ENCODE measurements around the gene SETBP1.

Gene SETBP1

DNA sequence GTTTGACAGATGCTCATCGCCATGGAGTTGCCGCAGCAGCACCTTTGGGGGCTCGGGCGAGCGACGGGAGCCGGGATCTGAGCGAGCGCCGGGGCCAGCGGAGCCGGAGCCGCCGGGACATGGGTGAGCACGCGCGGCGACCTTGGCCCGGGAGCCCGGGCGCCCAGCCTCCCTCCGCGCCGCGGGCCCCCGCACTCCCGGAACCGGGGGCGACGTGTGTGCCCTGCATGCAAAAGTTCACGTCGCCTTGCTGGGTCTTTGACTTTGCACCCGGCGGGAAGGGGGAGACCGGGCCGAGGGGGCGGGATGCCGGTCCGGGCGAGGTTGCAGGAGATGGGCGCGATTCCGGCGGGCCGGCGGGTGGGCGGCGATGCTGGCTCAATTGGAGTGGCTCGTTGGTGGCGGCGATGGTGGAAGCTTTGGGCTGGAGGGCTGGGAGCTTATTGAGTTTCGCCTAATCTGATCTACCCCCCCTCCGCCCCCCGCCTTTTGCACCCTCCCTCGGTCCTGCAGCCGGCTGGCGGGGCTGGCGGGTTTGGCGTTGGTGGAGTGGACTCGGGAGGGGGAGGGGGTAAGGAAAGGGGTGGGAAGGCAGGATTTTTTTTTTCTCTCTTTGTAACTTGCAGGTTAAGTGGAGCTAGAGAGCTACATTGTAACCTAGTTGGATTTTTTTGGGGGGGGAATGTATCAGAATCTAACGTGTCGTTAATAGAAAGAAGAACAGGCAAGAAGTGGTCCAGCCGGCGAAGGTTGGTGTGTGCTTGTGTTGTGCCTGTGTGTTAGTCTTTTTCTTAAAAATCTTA is at the start of gene SETBP1:
SETBP1 (plus strand) TSS at position 616 of the 803 bp plus-strand sequence. CDS start 20,459 bp downstream, outside the sequence.
- Histone ChIP-seq H3K4me1 (ENCODE audit: control insufficient read depth, insufficient read depth, low read length) (peaks cover 34% of the 10 kb centered on the region), H3K9me3 (ENCODE audit: control insufficient read depth, insufficient read depth, low read length) (no peaks in the 10 kb centered on the region), H3K9ac (ENCODE audit: low read depth, low read length) (no peak within 1 kb of the TSS), H3K27me3 (ENCODE audit: control insufficient read depth, insufficient read depth, low read length) (peaks cover 25% of the 10 kb centered on the region), H3K36me3 (ENCODE audit: control insufficient read depth, insufficient read depth, low read length) (no peaks in the 10 kb centered on the region), H3K27ac (ENCODE audit: low read depth, low read length) (peak within 1 kb of the TSS; percentile 59), H3K4me3 (ENCODE audit: low read depth, low read length) (peak within 1 kb of the TSS; percentile 78)

DNA sequence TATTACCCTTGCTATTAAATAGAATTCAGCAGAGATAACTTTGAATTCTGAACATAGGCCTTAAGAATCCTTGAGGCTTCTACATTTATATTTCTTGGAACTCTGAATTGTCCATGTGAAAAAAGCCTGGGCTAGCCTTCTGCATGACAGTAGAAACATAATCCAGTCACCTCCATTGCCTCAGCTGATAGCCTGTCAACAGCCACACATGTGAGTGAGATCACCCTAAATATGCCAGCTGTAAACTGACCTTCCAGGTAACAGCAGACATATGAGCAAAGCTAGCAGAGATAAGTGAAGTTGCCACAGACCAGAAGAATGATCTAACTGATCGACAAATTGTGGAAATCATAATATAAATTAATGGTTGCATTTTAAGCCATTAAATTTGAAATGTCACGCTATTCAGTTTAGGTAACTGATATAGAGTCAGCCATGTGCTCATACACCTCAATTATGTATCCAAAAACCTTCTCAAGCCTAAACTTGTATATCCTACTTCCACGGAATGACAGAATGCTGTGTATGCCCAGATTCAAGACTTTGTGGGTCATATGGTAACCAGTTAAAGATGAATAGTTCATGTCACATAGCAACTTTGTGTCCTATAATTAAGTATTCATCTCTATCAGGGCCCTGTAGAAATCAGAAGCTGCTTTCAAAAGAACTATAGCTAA is 48.1 kb upstream of the SETBP1 start:
- no peak overlapping the region for H3K4me3 ChIP-seq (ENCODE audit: low read depth, low read length)
- no peak overlapping the region for H3K27ac ChIP-seq (ENCODE audit: low read depth, low read length)
- H3K9me3 ChIP-seq (ENCODE audit: control insufficient read depth, insufficient read depth, low read length) = no peaks in the 10 kb centered on the region
- no peaks in the 10 kb centered on the region for H3K4me1 ChIP-seq (ENCODE audit: control insufficient read depth, insufficient read depth, low read length)
- no peaks in the 10 kb centered on the region for H3K36me3 ChIP-seq (ENCODE audit: control insufficient read depth, insufficient read depth, low read length)
- no peaks in the 10 kb centered on the region for H3K27me3 ChIP-seq (ENCODE audit: control insufficient read depth, insufficient read depth, low read length)
- no peak overlapping the region for H3K9ac ChIP-seq (ENCODE audit: low read depth, low read length)

DNA sequence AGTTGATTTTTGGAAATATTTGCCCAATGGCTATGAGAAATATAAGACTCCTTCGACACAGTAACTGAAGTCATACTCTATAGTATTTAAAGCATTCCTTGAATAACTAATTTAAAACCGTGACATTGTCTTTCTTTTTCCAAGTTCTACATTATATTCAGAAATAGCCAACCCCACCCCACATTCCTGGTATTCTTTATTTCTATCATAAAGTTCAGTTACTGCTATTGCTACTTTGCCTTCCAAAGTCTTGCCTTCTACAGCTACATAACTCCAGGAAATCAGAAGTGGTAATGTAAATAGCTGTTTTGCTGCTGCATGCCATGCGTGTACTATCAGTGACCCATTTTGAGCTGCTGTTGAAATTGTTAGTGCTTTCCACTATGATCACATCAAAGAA is 45.1 kb upstream of the SETBP1 start:
- H3K9me3 ChIP-seq (ENCODE audit: control insufficient read depth, insufficient read depth, low read length) = no peaks in the 10 kb centered on the region
- no peak overlapping the region for H3K9ac ChIP-seq (ENCODE audit: low read depth, low read length)
- H3K4me1 ChIP-seq (ENCODE audit: control insufficient read depth, insufficient read depth, low read length) = no peaks in the 10 kb centered on the region
- H3K4me3 ChIP-seq (ENCODE audit: low read depth, low read length) = no peak overlapping the region
- no peaks in the 10 kb centered on the region for H3K27me3 ChIP-seq (ENCODE audit: control insufficient read depth, insufficient read depth, low read length)
- H3K27ac ChIP-seq (ENCODE audit: low read depth, low read length) = no peak overlapping the region
- H3K36me3 ChIP-seq (ENCODE audit: control insufficient read depth, insufficient read depth, low read length) = no peaks in the 10 kb centered on the region

DNA sequence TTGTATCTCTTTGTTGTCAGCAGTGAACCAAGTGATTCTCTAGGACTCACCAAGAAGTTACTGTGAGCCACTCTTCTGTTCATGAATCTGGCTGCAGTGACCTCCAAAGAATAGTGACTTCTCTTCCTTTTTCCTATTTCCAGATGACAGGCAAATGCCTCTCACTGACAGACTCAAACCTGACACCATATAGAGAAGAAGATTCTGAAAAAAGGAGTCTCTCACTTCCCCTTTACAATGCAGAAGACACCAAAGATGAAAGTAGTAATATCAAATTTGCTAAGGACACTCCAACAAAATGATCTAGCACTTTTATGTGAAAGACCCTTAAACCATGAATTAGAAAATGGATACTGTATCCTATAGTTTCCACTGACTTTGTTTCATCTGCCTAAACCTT is 44.4 kb upstream of the SETBP1 start:
- Histone ChIP-seq H3K27ac (ENCODE audit: low read depth, low read length) (no peak overlapping the region), H3K36me3 (ENCODE audit: control insufficient read depth, insufficient read depth, low read length) (no peaks in the 10 kb centered on the region), H3K9me3 (ENCODE audit: control insufficient read depth, insufficient read depth, low read length) (no peaks in the 10 kb centered on the region), H3K27me3 (ENCODE audit: control insufficient read depth, insufficient read depth, low read length) (no peaks in the 10 kb centered on the region), H3K9ac (ENCODE audit: low read depth, low read length) (no peak overlapping the region), H3K4me3 (ENCODE audit: low read depth, low read length) (no peak overlapping the region), H3K4me1 (ENCODE audit: control insufficient read depth, insufficient read depth, low read length) (no peaks in the 10 kb centered on the region)

DNA sequence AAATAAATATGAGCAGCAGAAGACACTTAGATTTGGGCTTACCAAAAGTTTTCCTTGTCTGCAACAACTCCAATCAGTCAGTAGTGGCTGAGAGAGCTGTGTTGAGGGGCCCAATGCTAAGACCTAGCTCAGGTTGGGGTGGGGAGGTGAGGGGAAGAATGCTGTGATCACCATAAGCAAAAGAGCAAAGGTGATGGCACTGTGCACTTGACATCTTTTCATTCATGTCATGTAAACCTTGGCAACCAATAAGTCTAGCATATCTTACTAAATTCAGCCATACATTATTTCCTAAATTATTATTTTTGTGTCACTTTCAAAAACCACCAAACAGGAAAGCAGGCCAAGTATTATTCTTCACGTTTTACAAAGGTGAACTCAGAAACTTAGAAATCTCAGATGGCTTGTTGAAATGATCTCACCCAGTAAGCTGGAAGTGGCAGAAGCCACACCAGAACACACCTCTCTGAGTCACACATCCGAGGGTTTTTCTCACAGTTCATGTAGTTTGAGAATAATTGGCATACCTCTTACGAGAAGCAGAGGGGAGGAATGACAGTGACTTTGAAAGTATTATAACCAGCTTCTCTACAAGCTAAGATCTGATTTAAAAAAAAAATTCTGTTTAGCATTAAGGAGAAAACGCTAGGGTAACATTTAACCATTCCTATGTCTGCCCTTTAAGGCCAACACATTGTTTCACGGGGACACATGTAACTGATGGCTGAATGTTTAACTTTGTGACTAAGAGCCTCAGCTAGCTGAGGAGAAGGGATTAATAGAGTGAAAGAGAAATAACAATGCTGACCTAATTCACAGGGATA is 43.3 kb upstream of the SETBP1 start:
- Histone ChIP-seq H3K4me3 (ENCODE audit: low read depth, low read length) (no peak overlapping the region), H3K9ac (ENCODE audit: low read depth, low read length) (no peak overlapping the region), H3K4me1 (ENCODE audit: control insufficient read depth, insufficient read depth, low read length) (no peaks in the 10 kb centered on the region), H3K9me3 (ENCODE audit: control insufficient read depth, insufficient read depth, low read length) (no peaks in the 10 kb centered on the region), H3K27ac (ENCODE audit: low read depth, low read length) (peak overlapping the region; percentile 44), H3K27me3 (ENCODE audit: control insufficient read depth, insufficient read depth, low read length) (no peaks in the 10 kb centered on the region), H3K36me3 (ENCODE audit: control insufficient read depth, insufficient read depth, low read length) (no peaks in the 10 kb centered on the region)

DNA sequence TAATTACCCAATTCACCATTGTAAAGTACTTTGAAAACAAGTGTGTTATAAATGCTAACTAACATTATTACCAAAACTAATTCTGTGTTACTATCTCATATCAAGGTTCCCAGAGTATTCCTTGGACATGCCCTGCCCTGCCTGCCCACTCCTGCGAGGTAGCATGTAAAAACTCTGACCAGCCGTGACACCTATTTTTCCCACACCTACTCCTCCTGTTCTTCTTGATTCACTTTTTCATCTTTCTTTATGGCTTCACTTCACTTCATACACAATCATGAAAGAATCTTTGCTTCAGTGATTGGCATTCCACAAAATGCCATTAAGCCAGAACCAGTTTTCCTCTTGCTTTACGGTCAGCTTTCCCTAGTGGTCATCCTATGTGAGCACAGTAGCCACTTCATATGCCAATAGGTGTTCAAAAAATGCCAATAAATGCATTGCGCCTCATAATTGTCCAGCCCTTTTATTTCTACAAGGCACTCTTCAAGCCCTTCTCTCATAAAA is 42.6 kb upstream of the SETBP1 start:
- no peaks in the 10 kb centered on the region for H3K4me1 ChIP-seq (ENCODE audit: control insufficient read depth, insufficient read depth, low read length)
- no peak overlapping the region for H3K4me3 ChIP-seq (ENCODE audit: low read depth, low read length)
- no peak overlapping the region for H3K27ac ChIP-seq (ENCODE audit: low read depth, low read length)
- H3K36me3 ChIP-seq (ENCODE audit: control insufficient read depth, insufficient read depth, low read length) = no peaks in the 10 kb centered on the region
- H3K27me3 ChIP-seq (ENCODE audit: control insufficient read depth, insufficient read depth, low read length) = no peaks in the 10 kb centered on the region
- H3K9ac ChIP-seq (ENCODE audit: low read depth, low read length) = no peak overlapping the region
- no peaks in the 10 kb centered on the region for H3K9me3 ChIP-seq (ENCODE audit: control insufficient read depth, insufficient read depth, low read length)

DNA sequence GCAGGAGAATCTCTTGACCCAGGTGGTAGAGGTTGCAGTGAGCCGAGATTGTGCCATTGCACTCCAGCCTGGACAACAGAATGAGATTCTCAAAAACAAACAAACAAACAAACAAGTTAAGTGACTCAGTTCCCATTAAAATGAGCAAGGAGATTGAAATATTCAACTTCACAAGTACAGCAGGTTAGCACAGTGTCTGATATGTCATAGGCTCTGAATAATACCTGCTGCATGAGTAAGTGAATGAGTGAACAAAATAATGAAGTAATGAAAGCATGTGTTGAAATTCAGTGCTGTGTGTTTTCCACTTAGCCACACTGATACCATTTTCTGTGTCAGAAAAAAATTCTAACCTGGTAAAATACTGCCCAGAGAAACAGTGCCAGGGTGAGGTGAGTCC is 41.9 kb upstream of the SETBP1 start:
- Histone ChIP-seq H3K36me3 (ENCODE audit: control insufficient read depth, insufficient read depth, low read length) (no peaks in the 10 kb centered on the region), H3K9ac (ENCODE audit: low read depth, low read length) (no peak overlapping the region), H3K27me3 (ENCODE audit: control insufficient read depth, insufficient read depth, low read length) (no peaks in the 10 kb centered on the region), H3K4me1 (ENCODE audit: control insufficient read depth, insufficient read depth, low read length) (no peaks in the 10 kb centered on the region), H3K27ac (ENCODE audit: low read depth, low read length) (no peak overlapping the region), H3K4me3 (ENCODE audit: low read depth, low read length) (no peak overlapping the region), H3K9me3 (ENCODE audit: control insufficient read depth, insufficient read depth, low read length) (no peaks in the 10 kb centered on the region)

DNA sequence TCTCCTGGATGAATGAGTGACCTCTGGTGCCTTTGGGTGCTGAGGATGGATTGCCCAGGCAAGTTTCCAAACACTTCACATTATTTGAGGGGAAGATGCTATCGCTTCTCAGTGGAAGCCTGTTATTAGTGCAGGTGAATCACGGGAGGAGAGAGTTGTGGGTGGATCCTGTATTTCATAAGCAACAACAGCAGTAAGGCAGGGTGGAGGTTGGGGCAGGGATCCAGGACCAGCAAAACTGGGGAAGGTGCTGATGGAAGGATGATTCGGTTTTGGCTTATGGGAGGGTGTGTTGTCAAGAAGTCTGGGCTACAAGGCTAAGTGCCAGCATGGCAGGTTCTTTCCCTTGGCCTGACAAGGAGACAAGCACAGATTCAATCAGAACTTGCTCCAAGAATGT is 37.7 kb upstream of the SETBP1 start:
- Histone ChIP-seq H3K4me3 (ENCODE audit: low read depth, low read length) (no peak overlapping the region), H3K4me1 (ENCODE audit: control insufficient read depth, insufficient read depth, low read length) (no peaks in the 10 kb centered on the region), H3K27ac (ENCODE audit: low read depth, low read length) (no peak overlapping the region), H3K27me3 (ENCODE audit: control insufficient read depth, insufficient read depth, low read length) (no peaks in the 10 kb centered on the region), H3K9ac (ENCODE audit: low read depth, low read length) (no peak overlapping the region), H3K9me3 (ENCODE audit: control insufficient read depth, insufficient read depth, low read length) (no peaks in the 10 kb centered on the region), H3K36me3 (ENCODE audit: control insufficient read depth, insufficient read depth, low read length) (no peaks in the 10 kb centered on the region)

DNA sequence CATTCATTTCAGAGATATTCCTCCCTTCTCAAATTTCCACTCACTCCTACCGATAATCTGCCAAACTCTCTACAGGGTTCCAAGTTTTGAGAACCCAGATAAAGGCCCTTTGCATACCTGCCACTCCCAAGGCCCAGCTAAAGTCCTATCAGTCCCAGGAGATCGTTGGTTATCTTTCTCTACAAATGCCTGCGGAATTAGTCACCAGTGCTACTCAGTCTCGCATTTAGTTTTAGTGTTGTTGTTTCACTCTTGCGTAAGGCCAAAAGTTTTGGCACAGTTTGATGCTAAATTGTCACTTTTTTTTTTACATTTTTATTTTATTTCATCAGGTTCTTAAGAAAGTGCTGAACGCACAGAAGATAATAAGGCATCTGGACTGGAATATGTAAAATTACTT is 29.2 kb upstream of the SETBP1 start:
- peaks cover 6% of the 10 kb centered on the region for H3K4me1 ChIP-seq (ENCODE audit: control insufficient read depth, insufficient read depth, low read length)
- H3K9me3 ChIP-seq (ENCODE audit: control insufficient read depth, insufficient read depth, low read length) = no peaks in the 10 kb centered on the region
- H3K9ac ChIP-seq (ENCODE audit: low read depth, low read length) = no peak overlapping the region
- no peaks in the 10 kb centered on the region for H3K36me3 ChIP-seq (ENCODE audit: control insufficient read depth, insufficient read depth, low read length)
- H3K4me3 ChIP-seq (ENCODE audit: low read depth, low read length) = no peak overlapping the region
- no peak overlapping the region for H3K27ac ChIP-seq (ENCODE audit: low read depth, low read length)
- H3K27me3 ChIP-seq (ENCODE audit: control insufficient read depth, insufficient read depth, low read length) = no peaks in the 10 kb centered on the region

DNA sequence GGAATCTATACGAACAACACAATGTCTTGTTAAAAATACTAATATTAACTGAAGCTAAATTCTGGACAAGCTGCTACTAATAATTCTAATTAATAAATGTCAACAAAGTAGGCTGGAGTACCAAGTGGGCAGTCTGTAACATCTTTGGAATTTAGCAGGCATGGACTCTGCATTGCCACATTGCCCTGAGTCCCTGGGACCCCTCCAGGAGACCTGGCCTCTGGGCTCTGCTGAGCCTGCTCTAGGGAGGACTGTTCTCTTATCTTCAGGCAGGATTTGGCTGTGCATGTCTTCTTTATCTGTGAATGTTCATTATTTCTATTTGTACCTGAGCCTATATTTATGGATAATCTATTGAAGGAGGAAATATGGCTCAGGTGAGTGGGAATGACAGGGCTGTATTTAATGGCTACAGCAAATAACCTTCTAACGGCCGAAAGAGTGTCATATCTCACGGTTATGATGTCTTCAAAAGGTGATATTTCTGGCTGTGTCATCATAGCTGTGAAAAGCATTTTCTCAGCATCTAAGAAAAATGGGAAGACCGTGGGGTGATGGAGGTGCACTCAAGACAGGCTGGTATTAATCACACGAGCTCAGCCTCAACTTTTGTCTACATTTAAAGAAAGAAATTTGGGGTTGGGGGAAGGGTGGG is 28.6 kb upstream of the SETBP1 start:
- Histone ChIP-seq H3K4me1 (ENCODE audit: control insufficient read depth, insufficient read depth, low read length) (peaks cover 6% of the 10 kb centered on the region), H3K4me3 (ENCODE audit: low read depth, low read length) (no peak overlapping the region), H3K9me3 (ENCODE audit: control insufficient read depth, insufficient read depth, low read length) (no peaks in the 10 kb centered on the region), H3K9ac (ENCODE audit: low read depth, low read length) (no peak overlapping the region), H3K36me3 (ENCODE audit: control insufficient read depth, insufficient read depth, low read length) (no peaks in the 10 kb centered on the region), H3K27me3 (ENCODE audit: control insufficient read depth, insufficient read depth, low read length) (no peaks in the 10 kb centered on the region), H3K27ac (ENCODE audit: low read depth, low read length) (no peak overlapping the region)

Measured in HUES48 (cell line).